KOPT-K1 (cell line): ENCODE measurements around the gene KCNK10.
"Not testable (repeated sequence)": the region's sequence is repeated elsewhere in the genome, so short reads cannot be mapped to it uniquely, and the experiment has no call there.

Experiments used
- H3K27ac ChIP-seq: fragments of 200-600 bp; sonication (generic); 2 replicates; pipeline ENCODE4 v1.5.1; 2016; ENCODE audit warnings: antibody characterized with exemption, mild to moderate bottlenecking, low read depth, low read length; ENCODE audit not compliant: poor library complexity, severe bottlenecking
- H3K36me3 ChIP-seq: fragments of 200-600 bp; sonication (generic); 2 replicates; pipeline ENCODE4 v1.5.1; 2017; ENCODE audit warnings: antibody characterized with exemption, mild to moderate bottlenecking, low read length, moderate library complexity; ENCODE audit not compliant: insufficient read depth
- H3K9me3 ChIP-seq: fragments of 200-600 bp; sonication (generic); 2 replicates; pipeline ENCODE4 v1.5.1; 2017; ENCODE audit warnings: antibody characterized with exemption, low read length, mild to moderate bottlenecking; ENCODE audit not compliant: insufficient read depth, poor library complexity, severe bottlenecking

The KCNK10 gene

GRCh38 chr14:88261302-88261701, 61.8 kb downstream of the KCNK10 start:
- not testable (repeated sequence) for H3K27ac ChIP-seq, H3K9me3 ChIP-seq, H3K36me3 ChIP-seq

GRCh38 chr14:88258021-88258420, 65.0 kb downstream of the KCNK10 start:
- Histone ChIP-seq H3K36me3 (no peaks in the 10 kb centered on the region), H3K9me3 (no peaks in the 10 kb centered on the region)

GRCh38 chr14:88256997-88257950, 65.8 kb downstream of the KCNK10 start:
- Histone ChIP-seq H3K27ac (no peak overlapping the region), H3K36me3 (no peaks in the 10 kb centered on the region), H3K9me3 (no peaks in the 10 kb centered on the region)

More at GRCh38 chr14:88258021-88258420, 65.0 kb downstream of the KCNK10 start:
- H3K27ac ChIP-seq: no peak overlapping the region

- Histone ChIP-seq H3K36me3 (no peaks in the 10 kb centered on the region), H3K9me3 (no peaks in the 10 kb centered on the region), H3K27ac (no peak overlapping the region)
These were observed 67.3 kb downstream of the KCNK10 start for GRCh38 chr14:88255798-88256197.

GRCh38 chr14:88255196-88255595, 67.9 kb downstream of the KCNK10 start:
- no peaks in the 10 kb centered on the region for H3K9me3 ChIP-seq
- H3K36me3 ChIP-seq: no peaks in the 10 kb centered on the region
- no peak overlapping the region for H3K27ac ChIP-seq

DNA sequence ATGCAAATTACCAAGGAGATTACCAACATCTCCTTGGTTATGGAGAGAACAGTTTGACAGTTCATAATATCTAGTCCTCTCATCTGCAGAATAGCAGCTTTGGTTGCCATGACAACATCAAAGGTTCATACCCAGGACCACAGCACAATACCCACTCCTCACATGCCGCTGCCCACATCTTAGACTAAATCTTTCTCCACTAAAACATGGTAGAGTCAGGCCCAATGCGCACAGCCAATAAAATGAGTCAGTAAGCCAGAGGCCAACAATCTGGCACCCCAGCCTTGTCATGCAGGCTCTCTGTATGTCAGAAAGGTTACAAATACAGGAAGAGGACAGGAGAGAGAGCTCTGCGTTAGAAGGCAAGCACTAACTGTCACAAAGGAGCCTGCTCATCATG, 70.6 kb downstream of the KCNK10 start:
- no peaks in the 10 kb centered on the region for H3K36me3 ChIP-seq
- no peaks in the 10 kb centered on the region for H3K9me3 ChIP-seq

GRCh38 chr14:88251650-88252049, 71.4 kb downstream of the KCNK10 start:
- Histone ChIP-seq H3K9me3 (no peaks in the 10 kb centered on the region), H3K27ac (no peak overlapping the region), H3K36me3 (no peaks in the 10 kb centered on the region)

More for the DNA sequence above, 70.6 kb downstream of the KCNK10 start:
- no peak overlapping the region for H3K27ac ChIP-seq

GRCh38 chr14:88249266-88249665, 73.8 kb downstream of the KCNK10 start:
- H3K27ac ChIP-seq: no peak overlapping the region
- H3K36me3 ChIP-seq: no peaks in the 10 kb centered on the region
- H3K9me3 ChIP-seq: no peaks in the 10 kb centered on the region

- no peaks in the 10 kb centered on the region for H3K9me3 ChIP-seq
- H3K27ac ChIP-seq: no peak overlapping the region
- H3K36me3 ChIP-seq: no peaks in the 10 kb centered on the region
These were observed 74.5 kb downstream of the KCNK10 start for GRCh38 chr14:88248606-88249005.

DNA sequence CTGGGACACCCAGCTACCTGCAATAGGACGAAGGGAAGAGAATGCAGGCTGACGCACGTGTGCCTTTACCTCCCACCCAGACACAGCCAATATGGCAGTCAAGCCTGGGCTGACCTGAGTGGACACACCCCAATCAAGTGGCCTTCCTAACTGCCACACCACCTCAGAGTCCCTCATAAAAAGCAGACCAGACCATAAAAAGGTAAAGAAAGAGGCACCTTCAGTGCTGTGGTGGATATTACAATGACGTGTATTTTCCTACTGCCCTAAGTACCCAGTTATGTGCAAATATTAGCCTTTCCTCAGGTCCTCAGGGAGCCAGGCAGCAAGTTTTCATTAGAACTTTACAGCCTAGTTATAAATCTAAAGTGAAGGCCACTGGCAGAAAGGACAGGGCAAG, 75.8 kb downstream of the KCNK10 start:
- H3K36me3 ChIP-seq: no peaks in the 10 kb centered on the region
- no peak overlapping the region for H3K27ac ChIP-seq
- no peaks in the 10 kb centered on the region for H3K9me3 ChIP-seq

GRCh38 chr14:88245321-88245720, 77.7 kb downstream of the KCNK10 start:
- no peak overlapping the region for H3K27ac ChIP-seq
- no peaks in the 10 kb centered on the region for H3K36me3 ChIP-seq
- no peaks in the 10 kb centered on the region for H3K9me3 ChIP-seq

- no peaks in the 10 kb centered on the region for H3K9me3 ChIP-seq
- no peak overlapping the region for H3K27ac ChIP-seq
These were observed 79.1 kb downstream of the KCNK10 start for GRCh38 chr14:88243946-88244345.

GRCh38 chr14:88242446-88242845, 80.6 kb downstream of the KCNK10 start:
- H3K9me3 ChIP-seq: no peaks in the 10 kb centered on the region
- H3K36me3 ChIP-seq: no peaks in the 10 kb centered on the region
- no peak overlapping the region for H3K27ac ChIP-seq

More at GRCh38 chr14:88243946-88244345, 79.1 kb downstream of the KCNK10 start:
- no peaks in the 10 kb centered on the region for H3K36me3 ChIP-seq

- no peaks in the 10 kb centered on the region for H3K36me3 ChIP-seq
- no peak overlapping the region for H3K27ac ChIP-seq
- no peaks in the 10 kb centered on the region for H3K9me3 ChIP-seq
These were observed 81.3 kb downstream of the KCNK10 start for GRCh38 chr14:88241810-88242209.

- no peaks in the 10 kb centered on the region for H3K9me3 ChIP-seq
- no peak overlapping the region for H3K27ac ChIP-seq
- no peaks in the 10 kb centered on the region for H3K36me3 ChIP-seq
These were observed 88.6 kb downstream of the KCNK10 start for GRCh38 chr14:88234442-88234841.

DNA sequence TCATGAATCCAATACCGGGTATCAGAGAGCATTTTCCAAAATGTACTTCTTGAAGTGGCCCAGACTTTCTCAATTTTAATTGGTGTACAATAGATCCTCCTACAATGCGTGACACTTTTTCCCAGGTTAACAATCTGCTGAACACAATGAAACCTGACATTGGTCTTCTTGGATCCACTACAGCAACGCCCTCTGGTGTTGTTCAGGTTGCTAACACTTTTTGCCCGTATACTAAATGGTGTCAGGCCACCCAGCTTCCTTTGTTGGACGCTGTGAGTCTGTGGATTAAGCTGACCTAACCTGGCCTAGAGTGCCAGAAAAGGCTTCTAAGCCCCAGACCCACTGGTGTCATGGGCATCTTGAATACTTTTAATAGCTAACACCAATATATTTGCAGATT, 89.2 kb downstream of the KCNK10 start:
- Histone ChIP-seq H3K9me3 (no peaks in the 10 kb centered on the region), H3K36me3 (no peaks in the 10 kb centered on the region), H3K27ac (no peak overlapping the region)
